Liver (tissue), 9 donors: ENCODE results near the gene OAS2. TPM values are rescaled to one million over a fixed set of nuclear protein-coding genes. Genes with fewer than 3 reads are reported as not detected.

Experiments used
- DNase-seq: peaks from one replicate; pipeline ENCODE4 v3.0.0-alpha.2; 2017; ENCODE audit warnings: low spot score
- H3K27ac ChIP-seq, 2 donors: one replicate each; pipeline ENCODE4 v1.7.0; 2013; ENCODE audit warnings: inconsistent platforms in 2 of 2, low read length in 2 of 2, control low read depth in 1 of 2, low read depth in 1 of 2, mild to moderate bottlenecking in 1 of 2
- H3K27me3 ChIP-seq, 4 donors: one replicate each; pipeline versions ENCODE4 v1.6.1 to v1.7.0; 2013; ENCODE audit warnings: low read length in 3 of 4, inconsistent platforms in 1 of 4, mild to moderate bottlenecking in 1 of 4, moderate library complexity in 1 of 4; ENCODE audit not compliant: control insufficient read depth in 4 of 4, insufficient read depth in 4 of 4
- H3K36me3 ChIP-seq, 4 donors: one replicate each; pipeline versions ENCODE4 v1.6.1 to v1.7.0; 2013; ENCODE audit warnings: low read length in 3 of 4, mild to moderate bottlenecking in 3 of 4, low read depth in 1 of 4, moderate library complexity in 1 of 4; ENCODE audit not compliant: control insufficient read depth in 4 of 4, insufficient read depth in 3 of 4
- H3K4me1 ChIP-seq, 4 donors: one replicate each; pipeline versions ENCODE4 v1.6.1 to v1.7.0; 2013; ENCODE audit warnings: low read length in 3 of 4, mild to moderate bottlenecking in 3 of 4, moderate library complexity in 1 of 4; ENCODE audit not compliant: control insufficient read depth in 4 of 4, insufficient read depth in 4 of 4
- H3K4me3 ChIP-seq, 3 donors: one replicate each; pipeline versions ENCODE4 v1.6.1 to v1.7.0; 2013; ENCODE audit warnings: low read length in 3 of 3, control low read depth in 1 of 3, low read depth in 1 of 3, mild to moderate bottlenecking in 1 of 3
- H3K9ac ChIP-seq, 2 donors: one replicate each; pipeline ENCODE4 v1.7.0; 2013; ENCODE audit warnings: low read length in 2 of 2, mild to moderate bottlenecking in 2 of 2, moderate library complexity in 2 of 2, control low read depth in 1 of 2, low read depth in 1 of 2
- H3K9me3 ChIP-seq, 4 donors: one replicate each; pipeline versions ENCODE4 v1.6.1 to v1.7.0; 2013; ENCODE audit warnings: low read length in 3 of 4; ENCODE audit not compliant: control insufficient read depth in 4 of 4
- EGR1 ChIP-seq, 2 donors: IDR thresholded peaks; 2 replicates each; pipeline ENCODE4 v1.6.1; 2016 to 2018; ENCODE audit warnings: antibody characterized with exemption in 2 of 2, low read depth in 2 of 2
- FOXA1 ChIP-seq: IDR thresholded peaks from 2 replicates; pipeline ENCODE4 v1.6.1; 2016; ENCODE audit warnings: antibody characterized with exemption
- FOXA2 ChIP-seq: IDR thresholded peaks from 2 replicates; pipeline ENCODE4 v1.6.1; 2016; ENCODE audit warnings: antibody characterized with exemption
- GABPA ChIP-seq, 2 donors: IDR thresholded peaks in 1 of 2; conservative IDR thresholded peaks in 1 of 2; 2 replicates each; pipeline ENCODE4 v1.6.1; 2016; ENCODE audit warnings: antibody characterized with exemption in 2 of 2, mild to moderate bottlenecking in 1 of 2, moderate library complexity in 1 of 2
- HNF4A ChIP-seq, 2 donors: conservative IDR thresholded peaks; 2 replicates each; pipeline ENCODE4 v1.6.1; 2016; ENCODE audit warnings: antibody characterized with exemption in 2 of 2, mild to moderate bottlenecking in 2 of 2
- HNF4G ChIP-seq: IDR thresholded peaks from 2 replicates; pipeline ENCODE4 v1.6.1; 2016; ENCODE audit warnings: antibody characterized with exemption
- JUND ChIP-seq, 2 donors: IDR thresholded peaks; 2 replicates each; pipeline ENCODE4 v1.6.1; 2016; ENCODE audit warnings: antibody characterized with exemption in 2 of 2
- NR2F2 ChIP-seq: IDR thresholded peaks from 2 replicates; pipeline ENCODE4 v1.6.1; 2016; ENCODE audit warnings: antibody characterized with exemption
- RAD21 ChIP-seq, 2 donors: IDR thresholded peaks; 2 replicates each; pipeline ENCODE4 v1.6.1; 2016; ENCODE audit warnings: antibody characterized with exemption in 2 of 2, mild to moderate bottlenecking in 2 of 2
- RXRA ChIP-seq, 2 donors: IDR thresholded peaks; 2 replicates each; pipeline ENCODE4 v1.6.1; 2017 to 2018; ENCODE audit warnings: antibody characterized with exemption in 2 of 2, mild to moderate bottlenecking in 1 of 2
- SP1 ChIP-seq: IDR thresholded peaks from 2 replicates; pipeline ENCODE4 v1.6.1; 2018; ENCODE audit warnings: antibody characterized with exemption, mild to moderate bottlenecking
- TAF1 ChIP-seq: conservative IDR thresholded peaks from 2 replicates; pipeline ENCODE4 v1.6.1; 2016; ENCODE audit warnings: antibody characterized with exemption, mild to moderate bottlenecking
- YY1 ChIP-seq: IDR thresholded peaks from 2 replicates; pipeline ENCODE4 v1.6.1; 2016; ENCODE audit warnings: antibody characterized with exemption, mild to moderate bottlenecking
- WGBS: extraction: QIAGEN DNeasy Blood & Tissue Kit; methylation state at CpG from one replicate; pipeline ENCODE4 v1.1.7; 2013; 5-methylcytosine and 5-hydroxymethylcytosine counted together
- polyA plus RNA-seq, 2 donors: library from polyadenylated mRNA; stranded (reverse) in 1 of 2; unstranded in 1 of 2; fragments of 200-250 nt in 1 of 2; fragments of >200 nt in 1 of 2; fragmentation: Nextera tagmentation in 1 of 2; extraction: Ambion mirVana in 1 of 2; gene quantifications; one replicate each; pipeline versions ENCODE4 v1.2.1 to v1.2.3, GENCODE V29; 2013 to 2015
- total RNA-seq, 2 donors: library from RNA; depleted of rRNA; stranded (reverse); fragments of >200 nt; gene quantifications; one replicate each; pipeline ENCODE4 v1.2.3, GENCODE V29; 2014
- TF ChIP-seq, protein P1 (sequence below): IDR thresholded peaks from 2 replicates; pipeline ENCODE4 v1.6.1; 2016; ENCODE audit warnings: antibody characterized with exemption
- TF ChIP-seq, protein P2 (sequence below): IDR thresholded peaks from 2 replicates; pipeline ENCODE4 v1.6.1; 2016; ENCODE audit warnings: antibody characterized with exemption, mild to moderate bottlenecking
- TF ChIP-seq, protein P3 (sequence below): fragments of 150-350 bp; IDR thresholded peaks from 2 replicates; pipeline ENCODE4 v1.5.1; 2017; ENCODE audit warnings: improper control_type of control experiment, low read depth, low read length; ENCODE audit not compliant: missing input control
- TF ChIP-seq, protein P4 (sequence below): IDR thresholded peaks from 2 replicates; pipeline ENCODE4 v1.6.1; 2016; ENCODE audit warnings: antibody characterized with exemption
- TF ChIP-seq, protein P5 (sequence below): IDR thresholded peaks from 2 replicates; pipeline ENCODE4 v1.6.1; 2016; ENCODE audit warnings: antibody characterized with exemption
- donor health status: healthy.
- donor health status: healthy.
- donor health status: healthy.
- donor health status: healthy.
- donor health status: healthy.

Gene OAS2
- total and polyA plus RNA-seq, 4 donors: 3.3 to 9.4 (median 6.9) TPM

DNA sequence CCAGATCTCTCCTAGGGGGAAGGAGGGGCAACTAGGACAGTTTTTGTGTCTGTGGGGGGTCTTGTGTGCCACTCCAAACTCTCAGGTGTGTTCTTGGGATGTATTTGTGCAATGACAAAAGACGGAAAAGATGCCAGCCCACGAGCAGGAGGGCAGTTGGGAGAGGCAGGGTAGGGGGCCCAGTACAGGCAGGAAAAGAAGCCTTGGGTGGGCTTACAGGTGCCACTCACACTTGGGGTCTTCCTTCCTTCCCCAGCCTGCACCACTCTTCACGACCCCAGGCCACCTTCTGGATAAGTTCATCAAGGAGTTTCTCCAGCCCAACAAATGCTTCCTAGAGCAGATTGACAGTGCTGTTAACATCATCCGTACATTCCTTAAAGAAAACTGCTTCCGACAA, 24.4 kb downstream of the OAS2 start:
- no peak overlapping the region for H3K4me3 ChIP-seq
- no peak overlapping the region for H3K9ac ChIP-seq
- no peaks in the 10 kb centered on the region for H3K9me3 ChIP-seq
- TF ChIP-seq, protein P1, sequence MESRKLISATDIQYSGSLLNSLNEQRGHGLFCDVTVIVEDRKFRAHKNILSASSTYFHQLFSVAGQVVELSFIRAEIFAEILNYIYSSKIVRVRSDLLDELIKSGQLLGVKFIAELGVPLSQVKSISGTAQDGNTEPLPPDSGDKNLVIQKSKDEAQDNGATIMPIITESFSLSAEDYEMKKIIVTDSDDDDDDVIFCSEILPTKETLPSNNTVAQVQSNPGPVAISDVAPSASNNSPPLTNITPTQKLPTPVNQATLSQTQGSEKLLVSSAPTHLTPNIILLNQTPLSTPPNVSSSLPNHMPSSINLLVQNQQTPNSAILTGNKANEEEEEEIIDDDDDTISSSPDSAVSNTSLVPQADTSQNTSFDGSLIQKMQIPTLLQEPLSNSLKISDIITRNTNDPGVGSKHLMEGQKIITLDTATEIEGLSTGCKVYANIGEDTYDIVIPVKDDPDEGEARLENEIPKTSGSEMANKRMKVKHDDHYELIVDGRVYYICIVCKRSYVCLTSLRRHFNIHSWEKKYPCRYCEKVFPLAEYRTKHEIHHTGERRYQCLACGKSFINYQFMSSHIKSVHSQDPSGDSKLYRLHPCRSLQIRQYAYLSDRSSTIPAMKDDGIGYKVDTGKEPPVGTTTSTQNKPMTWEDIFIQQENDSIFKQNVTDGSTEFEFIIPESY: no peak
- DNase-seq: no peak
- WGBS: 99% methylated on average over 5 of the region's 5 CpGs
- peaks cover 0 to 8% (median 5%) of the 10 kb centered on the region in 4 donors for H3K4me1 ChIP-seq
- H3K27me3 ChIP-seq: no peaks in the 10 kb centered on the region
- peaks cover 1 to 26% (median 13%) of the 10 kb centered on the region in 4 donors for H3K36me3 ChIP-seq
- H3K27ac ChIP-seq: no peak overlapping the region

DNA sequence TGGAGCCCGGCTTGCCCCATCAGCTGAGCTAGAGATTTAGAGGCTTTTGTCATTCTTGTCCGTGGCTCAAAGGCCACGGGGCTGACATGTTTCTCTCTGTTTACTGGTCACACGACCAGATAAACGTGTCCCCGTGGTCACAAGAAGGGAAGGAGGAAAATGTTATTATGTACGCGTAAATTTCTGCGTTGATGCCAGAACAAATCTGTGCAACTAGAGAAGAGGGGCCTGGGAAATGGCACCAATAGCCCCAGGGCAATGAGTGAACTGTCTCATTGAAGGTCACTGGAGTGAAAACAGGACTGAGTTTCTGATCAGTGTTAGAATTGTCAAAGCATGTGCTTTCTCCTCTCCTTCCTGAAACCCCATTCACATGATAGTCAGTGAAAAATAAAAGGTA, 25.3 kb downstream of the OAS2 start:
- TF ChIP-seq, protein P2, sequence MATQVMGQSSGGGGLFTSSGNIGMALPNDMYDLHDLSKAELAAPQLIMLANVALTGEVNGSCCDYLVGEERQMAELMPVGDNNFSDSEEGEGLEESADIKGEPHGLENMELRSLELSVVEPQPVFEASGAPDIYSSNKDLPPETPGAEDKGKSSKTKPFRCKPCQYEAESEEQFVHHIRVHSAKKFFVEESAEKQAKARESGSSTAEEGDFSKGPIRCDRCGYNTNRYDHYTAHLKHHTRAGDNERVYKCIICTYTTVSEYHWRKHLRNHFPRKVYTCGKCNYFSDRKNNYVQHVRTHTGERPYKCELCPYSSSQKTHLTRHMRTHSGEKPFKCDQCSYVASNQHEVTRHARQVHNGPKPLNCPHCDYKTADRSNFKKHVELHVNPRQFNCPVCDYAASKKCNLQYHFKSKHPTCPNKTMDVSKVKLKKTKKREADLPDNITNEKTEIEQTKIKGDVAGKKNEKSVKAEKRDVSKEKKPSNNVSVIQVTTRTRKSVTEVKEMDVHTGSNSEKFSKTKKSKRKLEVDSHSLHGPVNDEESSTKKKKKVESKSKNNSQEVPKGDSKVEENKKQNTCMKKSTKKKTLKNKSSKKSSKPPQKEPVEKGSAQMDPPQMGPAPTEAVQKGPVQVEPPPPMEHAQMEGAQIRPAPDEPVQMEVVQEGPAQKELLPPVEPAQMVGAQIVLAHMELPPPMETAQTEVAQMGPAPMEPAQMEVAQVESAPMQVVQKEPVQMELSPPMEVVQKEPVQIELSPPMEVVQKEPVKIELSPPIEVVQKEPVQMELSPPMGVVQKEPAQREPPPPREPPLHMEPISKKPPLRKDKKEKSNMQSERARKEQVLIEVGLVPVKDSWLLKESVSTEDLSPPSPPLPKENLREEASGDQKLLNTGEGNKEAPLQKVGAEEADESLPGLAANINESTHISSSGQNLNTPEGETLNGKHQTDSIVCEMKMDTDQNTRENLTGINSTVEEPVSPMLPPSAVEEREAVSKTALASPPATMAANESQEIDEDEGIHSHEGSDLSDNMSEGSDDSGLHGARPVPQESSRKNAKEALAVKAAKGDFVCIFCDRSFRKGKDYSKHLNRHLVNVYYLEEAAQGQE: no peak
- TF ChIP-seq TAF1: no peak
- TF ChIP-seq JUND (IDR thresholded peaks at IDR 0.05): no peak
- TF ChIP-seq YY1: no peak
- no peak for TF ChIP-seq HNF4A (conservative IDR thresholded peaks at IDR 0.05)
- TF ChIP-seq NR2F2: no peak
- TF ChIP-seq FOXA2: no peak
- TF ChIP-seq, protein P3, sequence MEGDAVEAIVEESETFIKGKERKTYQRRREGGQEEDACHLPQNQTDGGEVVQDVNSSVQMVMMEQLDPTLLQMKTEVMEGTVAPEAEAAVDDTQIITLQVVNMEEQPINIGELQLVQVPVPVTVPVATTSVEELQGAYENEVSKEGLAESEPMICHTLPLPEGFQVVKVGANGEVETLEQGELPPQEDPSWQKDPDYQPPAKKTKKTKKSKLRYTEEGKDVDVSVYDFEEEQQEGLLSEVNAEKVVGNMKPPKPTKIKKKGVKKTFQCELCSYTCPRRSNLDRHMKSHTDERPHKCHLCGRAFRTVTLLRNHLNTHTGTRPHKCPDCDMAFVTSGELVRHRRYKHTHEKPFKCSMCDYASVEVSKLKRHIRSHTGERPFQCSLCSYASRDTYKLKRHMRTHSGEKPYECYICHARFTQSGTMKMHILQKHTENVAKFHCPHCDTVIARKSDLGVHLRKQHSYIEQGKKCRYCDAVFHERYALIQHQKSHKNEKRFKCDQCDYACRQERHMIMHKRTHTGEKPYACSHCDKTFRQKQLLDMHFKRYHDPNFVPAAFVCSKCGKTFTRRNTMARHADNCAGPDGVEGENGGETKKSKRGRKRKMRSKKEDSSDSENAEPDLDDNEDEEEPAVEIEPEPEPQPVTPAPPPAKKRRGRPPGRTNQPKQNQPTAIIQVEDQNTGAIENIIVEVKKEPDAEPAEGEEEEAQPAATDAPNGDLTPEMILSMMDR: no peak
- no peak for TF ChIP-seq FOXA1
- TF ChIP-seq SP1: no peak
- no peak for TF ChIP-seq RXRA (IDR thresholded peaks at IDR 0.05)
- TF ChIP-seq, protein P1: no peak
- TF ChIP-seq, protein P4, sequence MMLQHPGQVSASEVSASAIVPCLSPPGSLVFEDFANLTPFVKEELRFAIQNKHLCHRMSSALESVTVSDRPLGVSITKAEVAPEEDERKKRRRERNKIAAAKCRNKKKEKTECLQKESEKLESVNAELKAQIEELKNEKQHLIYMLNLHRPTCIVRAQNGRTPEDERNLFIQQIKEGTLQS: no peak
- no peak for TF ChIP-seq RAD21 (IDR thresholded peaks at IDR 0.05)
- TF ChIP-seq, protein P5, sequence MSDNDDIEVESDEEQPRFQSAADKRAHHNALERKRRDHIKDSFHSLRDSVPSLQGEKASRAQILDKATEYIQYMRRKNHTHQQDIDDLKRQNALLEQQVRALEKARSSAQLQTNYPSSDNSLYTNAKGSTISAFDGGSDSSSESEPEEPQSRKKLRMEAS: no peak
- no peak for TF ChIP-seq EGR1 (IDR thresholded peaks at IDR 0.05; ENCODE audit: low read depth in 2 of 2)
- TF ChIP-seq HNF4G: no peak
- TF ChIP-seq GABPA (IDR thresholded peaks at IDR 0.05 in 1 of 2, conservative IDR thresholded peaks at IDR 0.05 in 1 of 2): no peak
- Histone ChIP-seq H3K9me3 (no peaks in the 10 kb centered on the region), H3K4me1 (peaks cover 0 to 8% (median 5%) of the 10 kb centered on the region in 4 donors), H3K36me3 (peaks cover 0 to 29% (median 13%) of the 10 kb centered on the region in 4 donors), H3K9ac (no peak overlapping the region), H3K4me3 (no peak overlapping the region), H3K27me3 (no peaks in the 10 kb centered on the region), H3K27ac (no peak overlapping the region)
- DNase-seq: no peak
- 88% methylated on average over 9 of the region's 9 CpGs for WGBS
